Ramos (cell line): ENCODE results near the gene RET.
"Not testable (repeated sequence)": the region's sequence is repeated elsewhere in the genome, so short reads cannot be mapped to it uniquely, and the experiment has no call there.

Source experiments
- in situ Hi-C: fragments of 300-500 bp; cut with MboI; formaldehyde crosslinking; loops from one replicate; pipeline ENCODE4 v1.14.3; 2022; ENCODE audit warnings: low sequenced_read_pairs; ENCODE audit not compliant: unreplicated experiment

RET gene

GRCh38 chr10:43128331-43128730, 51.5 kb downstream of the RET start:
- in situ Hi-C loops = no loop called here

GRCh38 chr10:43128958-43129706, 52.3 kb downstream of the RET start:
- in situ Hi-C loops = no loop called here

GRCh38 chr10:43130770-43131171, 53.9 kb downstream of the RET start:
- in situ Hi-C loops = no loop called here

GRCh38 chr10:43131256-43131655, 54.4 kb downstream of the RET start:
- in situ Hi-C loops = no loop called here

GRCh38 chr10:43131906-43132305, 55.0 kb downstream of the RET start:
- in situ Hi-C loops = no loop called here

GRCh38 chr10:43132867-43133787, 56.3 kb downstream of the RET start:
- in situ Hi-C loops = no loop called here

GRCh38 chr10:43134126-43134905, 57.4 kb downstream of the RET start:
- in situ Hi-C loops = no loop called here

- in situ Hi-C loops = no loop called here
These were observed 58.2 kb downstream of the RET start for GRCh38 chr10:43135064-43135463.

GRCh38 chr10:43135656-43136055, 58.8 kb downstream of the RET start:
- in situ Hi-C loops = no loop called here

GRCh38 chr10:43136432-43136831, 59.6 kb downstream of the RET start:
- in situ Hi-C loops = no loop called here

GRCh38 chr10:43136995-43137716, 60.3 kb downstream of the RET start:
- in situ Hi-C loops = no loop called here

GRCh38 chr10:43137717-43138020, 60.8 kb downstream of the RET start:
- in situ Hi-C loops = no loop called here

- in situ Hi-C loops = no loop called here
These were observed 61.3 kb downstream of the RET start, which contains the start of gene CSGALNACT2 for GRCh38 chr10:43138021-43138756. TSS of gene CSGALNACT2 (plus strand) at chr10:43138445. CDS start at chr10:43155150, 16,705 bp downstream.

- in situ Hi-C loops = no loop called here
These were observed 61.9 kb downstream of the RET start for GRCh38 chr10:43138757-43139241.

- in situ Hi-C loops = no loop called here
These were observed 64.6 kb downstream of the RET start for GRCh38 chr10:43141421-43141820.

- in situ Hi-C loops = no loop called here
These were observed 68.4 kb downstream of the RET start for GRCh38 chr10:43145311-43145710.

- in situ Hi-C loops = not testable (repeated sequence)
These were observed 69.1 kb downstream of the RET start for GRCh38 chr10:43145936-43146335.

GRCh38 chr10:43151371-43151770, 74.5 kb downstream of the RET start:
- in situ Hi-C loops = no loop called here

GRCh38 chr10:43153901-43154300, 77.0 kb downstream of the RET start:
- in situ Hi-C loops = no loop called here
